ENCODE results near the gene FRRS1.

Gene FRRS1

GRCh38 chr1:99662539-99663080, 103.8 kb downstream of the FRRS1 start:
- no peak for DNase-seq
- in situ Hi-C loops (cut with MboI; ENCODE audit: low pct_unique_long_range_greater_than_20kb, low sequenced_read_pairs), result no loop called here

GRCh38 chr1:99661780-99662179, 104.7 kb downstream of the FRRS1 start:
- in situ Hi-C loops (cut with MboI; ENCODE audit: low pct_unique_long_range_greater_than_20kb, low sequenced_read_pairs), result no loop called here
- DNase-seq, result no peak

GRCh38 chr1:99660496-99660895, 105.9 kb downstream of the FRRS1 start:
- DNase-seq, result no peak
- in situ Hi-C loops (cut with MboI; ENCODE audit: low pct_unique_long_range_greater_than_20kb, low sequenced_read_pairs), result no loop called here

GRCh38 chr1:99659755-99660210, 106.7 kb downstream of the FRRS1 start:
- no peak for DNase-seq
- in situ Hi-C loops (cut with MboI; ENCODE audit: low pct_unique_long_range_greater_than_20kb, low sequenced_read_pairs), result no loop called here
